ENCODE results near the gene LMBRD2.

GRCh38 chr5:36158144-36158543, 6.5 kb upstream of the LMBRD2 start:
- TF ChIP-seq POLR2AphosphoS5 (IDR thresholded peaks at IDR 0.05; ENCODE audit: low read depth): no peak
- TF ChIP-seq REST (IDR thresholded peaks at IDR 0.05; ENCODE audit: unreplicated experiment): no peak
- TF ChIP-seq EZH2phosphoT487 (IDR thresholded peaks at IDR 0.05; ENCODE audit: unreplicated experiment): no peak
- TF ChIP-seq CTCF (conservative IDR thresholded peaks at IDR 0.05; ENCODE audit: low read depth in 2 of 2): no peak
- TF ChIP-seq CREB1 (CRISPR knock-in tag; IDR thresholded peaks at IDR 0.05; ENCODE audit: low read depth): no peak
